ENCODE data around the gene PF4V1.

Gene PF4V1

GRCh38 chr4:73874386-73874785 is 21.3 kb downstream of the PF4V1 start:
- no peak overlapping the region for H3K4me3 ChIP-seq (ENCODE audit: low read depth, low read length)
- H3K9me3 ChIP-seq (ENCODE audit: control insufficient read depth, insufficient read depth, low read depth, low read length) = no peaks in the 10 kb centered on the region
- no peaks in the 10 kb centered on the region for H3K4me1 ChIP-seq (ENCODE audit: control insufficient read depth, insufficient read depth, low read length)
- POLR2A ChIA-PET = no interaction called here
- no peaks in the 10 kb centered on the region for H3K36me3 ChIP-seq (ENCODE audit: control insufficient read depth in 2 of 2, insufficient read depth in 1 of 2, low read length in 2 of 2)
- TF ChIP-seq MEIS1 (CRISPR knock-in tag; IDR thresholded peaks at IDR 0.05; ENCODE audit: borderline replicate concordance) (no peak), ZNF48 (tag by site-specific recombination; IDR thresholded peaks at IDR 0.05) (no peak), ZNF366 (tag by site-specific recombination; conservative IDR thresholded peaks at IDR 0.05) (no peak), GLI4 (tag by site-specific recombination; IDR thresholded peaks at IDR 0.05) (no peak), ZNF514 (tag by site-specific recombination; IDR thresholded peaks at IDR 0.05) (no peak), ZNF335 (tag by site-specific recombination; conservative IDR thresholded peaks at IDR 0.05) (no peak), ZNF777 (tag by site-specific recombination; IDR thresholded peaks at IDR 0.05; ENCODE audit: borderline replicate concordance) (no peak), ZNF596 (tag by site-specific recombination; IDR thresholded peaks at IDR 0.05) (no peak)
- no peak overlapping the region for H3K27ac ChIP-seq (ENCODE audit: extremely low read depth, low read depth, low read length)
- CTCF ChIA-PET = interaction anchor here (1.4 kb wide), 1 partner anchor 14 kb away, joined by 5 read pairs; no protein-coding TSS in a partner anchor

DNA sequence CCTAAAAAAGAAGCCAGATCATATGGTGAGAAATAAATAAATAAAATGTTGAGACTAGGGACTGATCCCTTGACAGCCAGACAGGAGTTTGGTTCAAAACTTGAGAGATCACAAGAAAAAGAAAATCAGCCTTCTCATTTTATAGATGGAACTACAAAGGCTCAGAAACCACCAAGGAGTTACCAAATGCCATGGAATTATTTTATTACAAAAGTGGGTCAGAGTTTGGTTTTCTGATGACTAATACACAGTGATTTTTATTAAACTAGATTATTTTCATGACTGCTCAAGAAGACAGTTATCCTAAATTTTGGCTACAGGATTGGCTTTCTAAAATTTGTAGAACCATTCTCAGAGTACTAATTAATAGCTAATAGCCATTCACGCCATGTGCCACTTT is 22.3 kb downstream of the PF4V1 start:
- POLR2A ChIA-PET = no interaction called here
- no peaks in the 10 kb centered on the region for H3K36me3 ChIP-seq (ENCODE audit: control insufficient read depth in 2 of 2, insufficient read depth in 1 of 2, low read length in 2 of 2)
- H3K4me1 ChIP-seq (ENCODE audit: control insufficient read depth, insufficient read depth, low read length) = no peaks in the 10 kb centered on the region
- no peak overlapping the region for H3K27ac ChIP-seq (ENCODE audit: extremely low read depth, low read depth, low read length)
- CTCF ChIA-PET = no interaction called here
- no peaks in the 10 kb centered on the region for H3K9me3 ChIP-seq (ENCODE audit: control insufficient read depth, insufficient read depth, low read depth, low read length)
- TF ChIP-seq ZNF433 (tag by site-specific recombination; IDR thresholded peaks at IDR 0.05; ENCODE audit: low read depth) = no peak
- no peak for TF ChIP-seq PATZ1 (tag by site-specific recombination; IDR thresholded peaks at IDR 0.05)
- TF ChIP-seq ZIC2 (tag by site-specific recombination; IDR thresholded peaks at IDR 0.05) = no peak
- TF ChIP-seq RBAK (tag by site-specific recombination; IDR thresholded peaks at IDR 0.05) = no peak
- no peak for TF ChIP-seq ZNF701 (tag by site-specific recombination; IDR thresholded peaks at IDR 0.05)
- TF ChIP-seq, protein P1, sequence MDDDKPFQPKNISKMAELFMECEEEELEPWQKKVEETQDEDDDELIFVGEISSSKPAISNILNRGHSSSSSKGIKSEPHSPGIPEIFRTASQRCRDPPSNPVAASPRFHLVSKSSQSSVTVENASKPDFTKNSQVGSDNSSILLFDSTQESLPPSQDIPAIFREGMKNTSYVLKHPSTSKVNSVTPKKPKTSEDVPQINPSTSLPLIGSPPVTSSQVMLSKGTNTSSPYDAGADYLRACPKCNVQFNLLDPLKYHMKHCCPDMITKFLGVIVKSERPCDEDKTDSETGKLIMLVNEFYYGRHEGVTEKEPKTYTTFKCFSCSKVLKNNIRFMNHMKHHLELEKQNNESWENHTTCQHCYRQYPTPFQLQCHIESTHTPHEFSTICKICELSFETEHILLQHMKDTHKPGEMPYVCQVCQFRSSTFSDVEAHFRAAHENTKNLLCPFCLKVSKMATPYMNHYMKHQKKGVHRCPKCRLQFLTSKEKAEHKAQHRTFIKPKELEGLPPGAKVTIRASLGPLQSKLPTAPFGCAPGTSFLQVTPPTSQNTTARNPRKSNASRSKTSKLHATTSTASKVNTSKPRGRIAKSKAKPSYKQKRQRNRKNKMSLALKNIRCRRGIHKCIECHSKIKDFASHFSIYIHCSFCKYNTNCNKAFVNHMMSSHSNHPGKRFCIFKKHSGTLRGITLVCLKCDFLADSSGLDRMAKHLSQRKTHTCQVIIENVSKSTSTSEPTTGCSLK (tag by site-specific recombination; IDR thresholded peaks at IDR 0.05) = no peak
- no peak for TF ChIP-seq HOXC10 (CRISPR knock-in tag; IDR thresholded peaks at IDR 0.05)
- TF ChIP-seq ZSCAN18 (tag by site-specific recombination; IDR thresholded peaks at IDR 0.05) = no peak
- TF ChIP-seq, protein P2, sequence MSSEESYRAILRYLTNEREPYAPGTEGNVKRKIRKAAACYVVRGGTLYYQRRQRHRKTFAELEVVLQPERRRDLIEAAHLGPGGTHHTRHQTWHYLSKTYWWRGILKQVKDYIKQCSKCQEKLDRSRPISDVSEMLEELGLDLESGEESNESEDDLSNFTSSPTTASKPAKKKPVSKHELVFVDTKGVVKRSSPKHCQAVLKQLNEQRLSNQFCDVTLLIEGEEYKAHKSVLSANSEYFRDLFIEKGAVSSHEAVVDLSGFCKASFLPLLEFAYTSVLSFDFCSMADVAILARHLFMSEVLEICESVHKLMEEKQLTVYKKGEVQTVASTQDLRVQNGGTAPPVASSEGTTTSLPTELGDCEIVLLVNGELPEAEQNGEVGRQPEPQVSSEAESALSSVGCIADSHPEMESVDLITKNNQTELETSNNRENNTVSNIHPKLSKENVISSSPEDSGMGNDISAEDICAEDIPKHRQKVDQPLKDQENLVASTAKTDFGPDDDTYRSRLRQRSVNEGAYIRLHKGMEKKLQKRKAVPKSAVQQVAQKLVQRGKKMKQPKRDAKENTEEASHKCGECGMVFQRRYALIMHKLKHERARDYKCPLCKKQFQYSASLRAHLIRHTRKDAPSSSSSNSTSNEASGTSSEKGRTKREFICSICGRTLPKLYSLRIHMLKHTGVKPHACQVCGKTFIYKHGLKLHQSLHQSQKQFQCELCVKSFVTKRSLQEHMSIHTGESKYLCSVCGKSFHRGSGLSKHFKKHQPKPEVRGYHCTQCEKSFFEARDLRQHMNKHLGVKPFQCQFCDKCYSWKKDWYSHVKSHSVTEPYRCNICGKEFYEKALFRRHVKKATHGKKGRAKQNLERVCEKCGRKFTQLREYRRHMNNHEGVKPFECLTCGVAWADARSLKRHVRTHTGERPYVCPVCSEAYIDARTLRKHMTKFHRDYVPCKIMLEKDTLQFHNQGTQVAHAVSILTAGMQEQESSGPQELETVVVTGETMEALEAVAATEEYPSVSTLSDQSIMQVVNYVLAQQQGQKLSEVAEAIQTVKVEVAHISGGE (tag by site-specific recombination; conservative IDR thresholded peaks at IDR 0.05; ENCODE audit: low read depth) = no peak
- TF ChIP-seq HOXA7 (CRISPR knock-in tag; IDR thresholded peaks at IDR 0.05; ENCODE audit: borderline replicate concordance) = no peak
- no peak for TF ChIP-seq GLI4 (tag by site-specific recombination; IDR thresholded peaks at IDR 0.05)
- no peak for TF ChIP-seq SALL2 (tag by site-specific recombination; IDR thresholded peaks at IDR 0.05; ENCODE audit: borderline replicate concordance)
- TF ChIP-seq REST (tag by site-specific recombination; IDR thresholded peaks at IDR 0.05) = no peak
- no peak for TF ChIP-seq ZNF777 (tag by site-specific recombination; IDR thresholded peaks at IDR 0.05; ENCODE audit: borderline replicate concordance)
- TF ChIP-seq ZNF785 (tag by site-specific recombination; IDR thresholded peaks at IDR 0.05) = no peak
- TF ChIP-seq SP7 (tag by site-specific recombination; IDR thresholded peaks at IDR 0.05) = no peak
- no peak for TF ChIP-seq ZNF555 (tag by site-specific recombination; conservative IDR thresholded peaks at IDR 0.05)
- H3K4me3 ChIP-seq (ENCODE audit: low read depth, low read length) = no peak overlapping the region
